HFF-Myc (cell line): ENCODE results near the gene ARHGEF40.

Experiments
- DNase-seq: peaks from one replicate; pipeline ENCODE4 v3.0.0-alpha.2; 2011; ENCODE audit warnings: low read depth; ENCODE audit errors: extremely low read depth
- H3K4me3 ChIP-seq: replicated peaks from 2 replicates; pipeline ENCODE4 v1.5.1; 2011; ENCODE audit warnings: low read depth, mild to moderate bottlenecking, control low read depth, low read length
- TF ChIP-seq, protein P1 (sequence below): IDR thresholded peaks from 2 replicates; pipeline ENCODE4 v1.5.1; 2012; ENCODE audit warnings: mild to moderate bottlenecking, low read depth, low read length, control low read depth; ENCODE audit errors: missing control alignments

Gene ARHGEF40

GRCh38 chr14:21104448-21105060, 34.5 kb downstream of the ARHGEF40 start:
- peak overlapping the region; percentile 65 for H3K4me3 ChIP-seq
- no peak for DNase-seq
- TF ChIP-seq, protein P1, sequence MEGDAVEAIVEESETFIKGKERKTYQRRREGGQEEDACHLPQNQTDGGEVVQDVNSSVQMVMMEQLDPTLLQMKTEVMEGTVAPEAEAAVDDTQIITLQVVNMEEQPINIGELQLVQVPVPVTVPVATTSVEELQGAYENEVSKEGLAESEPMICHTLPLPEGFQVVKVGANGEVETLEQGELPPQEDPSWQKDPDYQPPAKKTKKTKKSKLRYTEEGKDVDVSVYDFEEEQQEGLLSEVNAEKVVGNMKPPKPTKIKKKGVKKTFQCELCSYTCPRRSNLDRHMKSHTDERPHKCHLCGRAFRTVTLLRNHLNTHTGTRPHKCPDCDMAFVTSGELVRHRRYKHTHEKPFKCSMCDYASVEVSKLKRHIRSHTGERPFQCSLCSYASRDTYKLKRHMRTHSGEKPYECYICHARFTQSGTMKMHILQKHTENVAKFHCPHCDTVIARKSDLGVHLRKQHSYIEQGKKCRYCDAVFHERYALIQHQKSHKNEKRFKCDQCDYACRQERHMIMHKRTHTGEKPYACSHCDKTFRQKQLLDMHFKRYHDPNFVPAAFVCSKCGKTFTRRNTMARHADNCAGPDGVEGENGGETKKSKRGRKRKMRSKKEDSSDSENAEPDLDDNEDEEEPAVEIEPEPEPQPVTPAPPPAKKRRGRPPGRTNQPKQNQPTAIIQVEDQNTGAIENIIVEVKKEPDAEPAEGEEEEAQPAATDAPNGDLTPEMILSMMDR = peak; percentile 98

DNA sequence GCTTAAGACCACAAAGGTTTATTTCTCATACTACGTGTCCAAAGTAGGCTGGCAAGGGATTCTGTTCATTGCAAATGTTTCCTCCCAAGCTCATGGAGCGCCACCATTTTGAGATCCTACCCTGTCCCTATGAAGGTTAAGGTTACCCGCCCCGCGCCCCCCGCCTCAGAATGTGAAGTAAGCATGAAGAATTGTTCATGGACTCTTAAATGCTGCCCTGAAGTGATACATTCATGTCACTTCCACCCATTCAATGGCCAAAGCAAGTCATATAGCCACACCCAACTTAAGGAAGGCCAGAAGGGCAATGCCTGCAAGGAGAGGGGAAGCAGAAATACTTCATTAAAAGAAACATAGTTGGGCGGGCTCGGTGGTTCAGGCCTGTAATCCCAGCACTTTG, 35.0 kb downstream of the ARHGEF40 start:
- H3K4me3 ChIP-seq = no peak overlapping the region
- TF ChIP-seq, protein P1 = no peak
- DNase-seq = no peak

GRCh38 chr14:21106176-21106497, 36.0 kb downstream of the ARHGEF40 start:
- TF ChIP-seq, protein P1 = no peak
- DNase-seq = no peak
- H3K4me3 ChIP-seq = no peak overlapping the region

GRCh38 chr14:21106498-21107282, 36.6 kb downstream of the ARHGEF40 start:
- TF ChIP-seq, protein P1 = peak; percentile 98
- peak; percentile 62 for DNase-seq
- no peak overlapping the region for H3K4me3 ChIP-seq

DNA sequence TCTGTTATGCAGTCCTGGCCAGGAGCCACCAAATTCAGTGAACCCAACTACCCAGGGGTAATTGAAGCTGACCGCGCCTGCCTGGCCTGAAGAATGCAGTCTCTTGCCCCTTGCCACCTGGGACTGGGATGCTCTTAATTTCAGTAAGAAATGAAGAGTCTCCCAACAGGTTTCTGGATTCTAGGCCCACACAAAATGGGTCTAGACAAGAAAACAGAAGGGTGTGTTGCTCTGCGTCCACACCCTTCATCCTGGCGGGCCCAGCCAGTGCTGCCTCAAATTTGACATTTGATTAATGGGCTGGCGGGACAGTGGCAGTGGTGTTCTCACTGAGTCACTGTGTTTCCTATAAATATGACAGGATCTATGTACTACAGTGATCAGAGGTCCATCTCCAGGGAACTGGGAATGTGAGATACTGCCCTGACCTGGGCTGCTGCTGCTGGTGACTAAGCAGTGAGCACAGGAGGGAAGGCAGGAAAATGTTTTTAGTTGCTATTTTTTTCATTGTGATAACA, 37.2 kb downstream of the ARHGEF40 start:
- H3K4me3 ChIP-seq = no peak overlapping the region
- TF ChIP-seq, protein P1 = no peak
- DNase-seq = no peak

GRCh38 chr14:21108791-21109190, 38.7 kb downstream of the ARHGEF40 start:
- TF ChIP-seq, protein P1 = no peak
- no peak for DNase-seq
- H3K4me3 ChIP-seq = no peak overlapping the region
